SK-N-SH treated with all-trans-retinoic acid at 6 μM for 48 hours (cell line): ENCODE measurements around the gene LRRC23.

ENCODE experiments used
- ATAC-seq: fragments of 200-7000 bp; cut with Tn5 transposase; 3 replicates; pipeline ENCODE4 v1.9.1; 2020; ENCODE audit warnings: mild to moderate bottlenecking, moderate library complexity
- ARNTL ChIP-seq: fragments of 450-650 bp; formaldehyde crosslinking; IDR thresholded peaks from 2 replicates; pipeline ENCODE4 v1.5.0; 2020; ENCODE audit warnings: low read depth, mild to moderate bottlenecking, moderate library complexity, borderline replicate concordance
- BACH2 ChIP-seq: fragments of 250-450 bp; sonication (Bioruptor Pico); IDR thresholded peaks from 2 replicates; pipeline ENCODE4 v1.9.0; 2021; ENCODE audit warnings: mild to moderate bottlenecking, borderline replicate concordance
- CSRNP3 ChIP-seq: fragments of 250-450 bp; sonication (Bioruptor Pico); IDR thresholded peaks from 2 replicates; pipeline ENCODE4 v1.5.1; 2021; ENCODE audit warnings: mild to moderate bottlenecking, moderate library complexity
- ESRRG ChIP-seq: fragments of 250-450 bp; sonication (Bioruptor Pico); IDR thresholded peaks from 2 replicates; pipeline ENCODE4 v1.6.1; 2021; ENCODE audit warnings: mild to moderate bottlenecking
- GLIS3 ChIP-seq: fragments of 250-450 bp; sonication (Bioruptor Pico); IDR thresholded peaks from 2 replicates; pipeline ENCODE4 v1.5.0; 2020; ENCODE audit warnings: mild to moderate bottlenecking, moderate library complexity
- ISL1 ChIP-seq: fragments of 250-450 bp; sonication (Bioruptor Pico); IDR thresholded peaks from 2 replicates; pipeline ENCODE4 v2.1.2; 2022; ENCODE audit warnings: mild to moderate bottlenecking, moderate library complexity
- OSR1 ChIP-seq: fragments of 250-450 bp; sonication (Bioruptor Pico); IDR thresholded peaks from 2 replicates; pipeline ENCODE4 v1.8.0; 2022; ENCODE audit warnings: moderate library complexity, mild to moderate bottlenecking, inconsistent platforms
- PATZ1 ChIP-seq: fragments of 250-450 bp; sonication (Bioruptor Pico); IDR thresholded peaks from 2 replicates; pipeline ENCODE4 v1.8.0; 2020; ENCODE audit warnings: mild to moderate bottlenecking, moderate library complexity, borderline replicate concordance
- PPARA ChIP-seq: fragments of 250-450 bp; sonication (Bioruptor Pico); IDR thresholded peaks from 2 replicates; pipeline ENCODE4 v1.5.0; 2020; ENCODE audit warnings: mild to moderate bottlenecking, borderline replicate concordance
- RARB ChIP-seq: fragments of 250-450 bp; sonication (Bioruptor Pico); IDR thresholded peaks from 2 replicates; pipeline ENCODE4 v1.8.0; 2021; ENCODE audit warnings: mild to moderate bottlenecking, moderate library complexity
- SNAI2 ChIP-seq: fragments of 250-450 bp; sonication (Bioruptor Pico); IDR thresholded peaks from 2 replicates; pipeline ENCODE4 v1.5.0; 2020; ENCODE audit warnings: mild to moderate bottlenecking, moderate library complexity
- TCF4 ChIP-seq: fragments of 250-450 bp; sonication (Bioruptor Pico); IDR thresholded peaks from 2 replicates; pipeline ENCODE4 v1.8.0; 2021; ENCODE audit warnings: mild to moderate bottlenecking, moderate library complexity, borderline replicate concordance
- TOX ChIP-seq: fragments of 250-450 bp; sonication (Bioruptor Pico); IDR thresholded peaks from 2 replicates; pipeline ENCODE4 v1.8.0; 2021; ENCODE audit warnings: mild to moderate bottlenecking, moderate library complexity, borderline replicate concordance
- TSHZ2 ChIP-seq: fragments of 250-450 bp; sonication (Bioruptor Pico); IDR thresholded peaks from 2 replicates; pipeline ENCODE4 v1.5.0; 2020; ENCODE audit warnings: mild to moderate bottlenecking, moderate library complexity
- ZC3H10 ChIP-seq: fragments of 250-450 bp; sonication (Bioruptor Pico); IDR thresholded peaks from 2 replicates; pipeline ENCODE4 v1.5.1; 2021; ENCODE audit warnings: mild to moderate bottlenecking, moderate library complexity
- ZFP3 ChIP-seq: fragments of 250-450 bp; sonication (Bioruptor Pico); IDR thresholded peaks from 2 replicates; pipeline ENCODE4 v1.5.0; 2020; ENCODE audit warnings: mild to moderate bottlenecking, moderate library complexity
- ZFP30 ChIP-seq: fragments of 450-650 bp; formaldehyde crosslinking; IDR thresholded peaks from 2 replicates; pipeline ENCODE4 v1.5.0; 2022; ENCODE audit warnings: mild to moderate bottlenecking, moderate library complexity
- ZNF565 ChIP-seq: fragments of 450-650 bp; formaldehyde crosslinking; conservative IDR thresholded peaks from 2 replicates; pipeline ENCODE4 v1.5.0; 2020; ENCODE audit warnings: low read depth, mild to moderate bottlenecking, moderate library complexity
- ZNF70 ChIP-seq: fragments of 450-650 bp; formaldehyde crosslinking; IDR thresholded peaks from 2 replicates; pipeline ENCODE4 v1.5.0; 2020; ENCODE audit warnings: mild to moderate bottlenecking, moderate library complexity
- ZNF8 ChIP-seq: fragments of 450-650 bp; formaldehyde crosslinking; IDR thresholded peaks from 2 replicates; pipeline ENCODE4 v1.5.0; 2020; ENCODE audit warnings: mild to moderate bottlenecking, moderate library complexity
- TF ChIP-seq, protein P1 (sequence below): fragments of 250-450 bp; sonication (Bioruptor Pico); IDR thresholded peaks from 2 replicates; pipeline ENCODE4 v1.5.1; 2020; ENCODE audit warnings: low read depth, mild to moderate bottlenecking, moderate library complexity
- TF ChIP-seq, protein P2 (sequence below): fragments of 250-450 bp; sonication (Bioruptor Pico); IDR thresholded peaks from 2 replicates; pipeline ENCODE4 v1.8.0; 2021; ENCODE audit warnings: low read depth, mild to moderate bottlenecking, moderate library complexity, borderline replicate concordance

Gene LRRC23

GRCh38 chr12:6860116-6860515 lies 44.5 kb upstream of the LRRC23 start:
- ATAC-seq, result no peak
- TF ChIP-seq ZC3H10 (no peak), ESRRG (CRISPR knock-in tag) (no peak), RARB (CRISPR knock-in tag) (no peak), ZNF565 (no peak), BACH2 (CRISPR knock-in tag) (no peak), ZNF8 (CRISPR knock-in tag) (no peak), ZFP30 (no peak), ARNTL (no peak), ZFP3 (CRISPR knock-in tag) (no peak), TCF4 (CRISPR knock-in tag) (no peak), TOX (CRISPR knock-in tag) (no peak), OSR1 (CRISPR knock-in tag) (no peak), PPARA (CRISPR knock-in tag) (no peak), PATZ1 (CRISPR knock-in tag) (no peak), ZNF70 (CRISPR knock-in tag) (no peak)
- TF ChIP-seq, protein P1, sequence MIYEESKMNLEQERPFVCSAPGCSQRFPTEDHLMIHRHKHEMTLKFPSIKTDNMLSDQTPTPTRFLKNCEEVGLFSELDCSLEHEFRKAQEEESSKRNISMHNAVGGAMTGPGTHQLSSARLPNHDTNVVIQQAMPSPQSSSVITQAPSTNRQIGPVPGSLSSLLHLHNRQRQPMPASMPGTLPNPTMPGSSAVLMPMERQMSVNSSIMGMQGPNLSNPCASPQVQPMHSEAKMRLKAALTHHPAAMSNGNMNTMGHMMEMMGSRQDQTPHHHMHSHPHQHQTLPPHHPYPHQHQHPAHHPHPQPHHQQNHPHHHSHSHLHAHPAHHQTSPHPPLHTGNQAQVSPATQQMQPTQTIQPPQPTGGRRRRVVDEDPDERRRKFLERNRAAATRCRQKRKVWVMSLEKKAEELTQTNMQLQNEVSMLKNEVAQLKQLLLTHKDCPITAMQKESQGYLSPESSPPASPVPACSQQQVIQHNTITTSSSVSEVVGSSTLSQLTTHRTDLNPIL (CRISPR knock-in tag), result no peak
- TF ChIP-seq, protein P2, sequence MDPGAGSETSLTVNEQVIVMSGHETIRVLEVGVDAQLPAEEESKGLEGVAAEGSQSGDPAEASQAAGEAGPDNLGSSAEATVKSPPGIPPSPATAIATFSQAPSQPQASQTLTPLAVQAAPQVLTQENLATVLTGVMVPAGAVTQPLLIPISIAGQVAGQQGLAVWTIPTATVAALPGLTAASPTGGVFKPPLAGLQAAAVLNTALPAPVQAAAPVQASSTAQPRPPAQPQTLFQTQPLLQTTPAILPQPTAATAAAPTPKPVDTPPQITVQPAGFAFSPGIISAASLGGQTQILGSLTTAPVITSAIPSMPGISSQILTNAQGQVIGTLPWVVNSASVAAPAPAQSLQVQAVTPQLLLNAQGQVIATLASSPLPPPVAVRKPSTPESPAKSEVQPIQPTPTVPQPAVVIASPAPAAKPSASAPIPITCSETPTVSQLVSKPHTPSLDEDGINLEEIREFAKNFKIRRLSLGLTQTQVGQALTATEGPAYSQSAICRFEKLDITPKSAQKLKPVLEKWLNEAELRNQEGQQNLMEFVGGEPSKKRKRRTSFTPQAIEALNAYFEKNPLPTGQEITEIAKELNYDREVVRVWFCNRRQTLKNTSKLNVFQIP (CRISPR knock-in tag), result no peak
- TF ChIP-seq, all 23 proteins: peak for 0

- TF ChIP-seq OSR1 (CRISPR knock-in tag) (no peak), ZC3H10 (no peak), TCF4 (CRISPR knock-in tag) (no peak), TOX (CRISPR knock-in tag) (no peak), ISL1 (CRISPR knock-in tag) (no peak), ZNF565 (no peak), PPARA (CRISPR knock-in tag) (no peak), CSRNP3 (CRISPR knock-in tag) (no peak), ZNF70 (CRISPR knock-in tag) (no peak), RARB (CRISPR knock-in tag) (no peak), GLIS3 (CRISPR knock-in tag) (no peak), ZFP3 (CRISPR knock-in tag) (no peak), SNAI2 (no peak), ZNF8 (CRISPR knock-in tag) (no peak)
- ATAC-seq, result no peak
Measured at GRCh38 chr12:6860942-6861341, 43.7 kb upstream of the LRRC23 start.

DNA sequence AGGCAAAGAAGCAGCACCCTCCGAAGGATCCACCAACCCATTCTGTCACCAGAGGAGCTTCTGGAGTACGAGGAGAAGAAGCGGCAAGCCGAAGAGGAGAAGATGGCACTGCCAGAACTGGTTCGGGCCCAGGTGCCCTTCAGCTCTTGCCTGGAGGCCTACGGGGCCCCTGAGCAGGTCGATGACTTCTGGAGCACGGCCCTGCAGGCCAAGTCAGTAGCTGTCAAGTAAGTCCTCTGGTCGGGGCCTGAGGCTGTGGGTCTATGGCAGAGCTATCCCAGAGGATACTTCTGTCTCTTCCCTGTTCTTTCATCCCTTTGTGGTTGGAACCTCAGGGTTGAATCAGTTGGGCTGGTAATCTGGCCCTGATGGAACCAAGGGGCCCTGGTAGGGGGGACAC lies 43.2 kb upstream of the LRRC23 start:
- no peak for ATAC-seq
- TF ChIP-seq, protein P2 (CRISPR knock-in tag), result no peak
- TF ChIP-seq TSHZ2 (no peak), ZC3H10 (no peak), ZNF70 (CRISPR knock-in tag) (no peak), GLIS3 (CRISPR knock-in tag) (no peak), RARB (CRISPR knock-in tag) (no peak), ISL1 (CRISPR knock-in tag) (no peak), PATZ1 (CRISPR knock-in tag) (no peak), PPARA (CRISPR knock-in tag) (no peak), ESRRG (CRISPR knock-in tag) (no peak), ARNTL (no peak), BACH2 (CRISPR knock-in tag) (no peak), ZNF565 (no peak), SNAI2 (no peak), ZNF8 (CRISPR knock-in tag) (no peak)
- TF ChIP-seq, protein P1 (CRISPR knock-in tag), result no peak
